Astrocyte of the cerebellum (primary cell): Measurements from ENCODE around the gene DMTF1.
A peak's percentile ranks its signal among the peaks of the same experiment; 100 is the strongest.

Source experiments
- DNase-seq: peaks from one replicate; pipeline ENCODE4 v3.0.0-alpha.2; 2011; ENCODE audit warnings: low read depth
- H3K4me3 ChIP-seq: 2 replicates; pipeline ENCODE4 v1.5.1; 2011; ENCODE audit warnings: mild to moderate bottlenecking, low read depth, low read length, moderate library complexity
- CTCF ChIP-seq: IDR thresholded peaks from 2 replicates; pipeline ENCODE4 v1.5.1; 2012; ENCODE audit warnings: low read length, low read depth, moderate library complexity, mild to moderate bottlenecking; ENCODE audit errors: missing control alignments
- in situ Hi-C: cut with HindIII; loops from 2 replicates; pipeline ENCODE4 v1.10.0; 2017; ENCODE audit warnings: low sequenced_read_pairs

Gene DMTF1

GRCh38 chr7:87152112-87152896, at the start of gene DMTF1:
Gene DMTF1, plus strand, starts transcription at chr7:87152453. Its CDS starts 12,489 bp downstream, at chr7:87164942.
- in situ Hi-C loops: no loop called here
- no peak for TF ChIP-seq CTCF

GRCh38 chr7:87105401-87105800, 46.9 kb upstream of the DMTF1 start:
- H3K4me3 ChIP-seq: no peak overlapping the region
- in situ Hi-C loops: no loop called here

More at GRCh38 chr7:87152112-87152896, at the start of gene DMTF1:
- DNase-seq: peak; percentile 82
- peak within 1 kb of the TSS; percentile 80 for H3K4me3 ChIP-seq

GRCh38 chr7:87106974-87107612, 45.2 kb upstream of the DMTF1 start:
- H3K4me3 ChIP-seq: no peak overlapping the region
- in situ Hi-C loops: no loop called here
- DNase-seq: no peak
- TF ChIP-seq CTCF: no peak

More at GRCh38 chr7:87105401-87105800, 46.9 kb upstream of the DMTF1 start:
- no peak for DNase-seq
- TF ChIP-seq CTCF: no peak

- DNase-seq: no peak
- no peak for TF ChIP-seq CTCF
- H3K4me3 ChIP-seq: no peak overlapping the region
- in situ Hi-C loops: no loop called here
Observed at GRCh38 chr7:87107949-87108776, 44.1 kb upstream of the DMTF1 start.

- no peak for DNase-seq
- in situ Hi-C loops: no loop called here
Observed at GRCh38 chr7:87110778-87111177, 41.5 kb upstream of the DMTF1 start.

More at GRCh38 chr7:87110778-87111177, 41.5 kb upstream of the DMTF1 start:
- no peak for TF ChIP-seq CTCF
- H3K4me3 ChIP-seq: no peak overlapping the region
